B cell (primary cell): ENCODE measurements around the gene NAA40. TPM values are rescaled to one million over a fixed set of nuclear protein-coding genes. Genes with fewer than 3 reads are reported as not detected.

Source experiments
- ATAC-seq: fragments of 200-7000 bp; cut with Tn5 transposase; one replicate; pipeline ENCODE4 v1.10.0; 2021; ENCODE audit warnings: low read depth, mild to moderate bottlenecking, moderate number of reproducible peaks, moderate library complexity
- CTCF ChIA-PET: fragments of 350-600 bp; sonication (Branson Sonifier 250); formaldehyde crosslinking; loops from one replicate; lab custom pipeline; 2021; ENCODE audit warnings: antibody characterized with exemption, inconsistent platforms; lab: Charles Lee
- POLR2A ChIA-PET: fragments of 350-600 bp; sonication (Branson Sonifier 250); formaldehyde crosslinking; loops from one replicate; lab custom pipeline; 2021; ENCODE audit warnings: antibody characterized with exemption; lab: Charles Lee
- DNase-seq: peaks from one replicate; pipeline ENCODE4 v3.0.0; 2013
- H2AFZ ChIP-seq: 2 replicates; pipeline ENCODE4 v1.6.1; 2012; ENCODE audit warnings: mild to moderate bottlenecking, low read depth, low read length; ENCODE audit not compliant: insufficient read depth, poor library complexity, severe bottlenecking
- H3K27ac ChIP-seq, 2 donors: 1 replicate in 1 of 2; 2 replicates in 1 of 2; pipeline ENCODE4 v1.5.1; 2012 to 2013; ENCODE audit warnings: low read length in 2 of 2, mild to moderate bottlenecking in 2 of 2, moderate library complexity in 1 of 2
- H3K27me3 ChIP-seq, 4 experiments: fragments of 200-600 bp in 1 of 4; sonication (generic) in 1 of 4; replicated peaks in 1 of 4; 1 replicate in 2 of 4; 2 replicates in 2 of 4; pipeline versions ENCODE4 v1.6.1 to v1.7.0; 2013 to 2016; ENCODE audit warnings: low read length in 3 of 4, mild to moderate bottlenecking in 2 of 4, mixed read lengths in 1 of 4, moderate library complexity in 1 of 4; ENCODE audit not compliant: insufficient read depth in 4 of 4, control insufficient read depth in 3 of 4; ENCODE audit errors: control extremely low read depth in 1 of 4
- H3K36me3 ChIP-seq, 2 experiments: replicated peaks in 1 of 2; 1 replicate in 1 of 2; 2 replicates in 1 of 2; pipeline versions ENCODE4 v1.6.1 to v1.7.1; 2013; ENCODE audit warnings: low read length in 1 of 2; ENCODE audit not compliant: insufficient read depth in 2 of 2, control insufficient read depth in 1 of 2; ENCODE audit errors: control extremely low read depth in 1 of 2, extremely low read depth in 1 of 2
- H3K4me1 ChIP-seq, 2 donors: fragments of 200-600 bp in 1 of 2; sonication (generic) in 1 of 2; 1 replicate in 1 of 2; 2 replicates in 1 of 2; pipeline versions ENCODE4 v1.5.1 to v1.6.1; 2013 to 2017; ENCODE audit warnings: low read length in 2 of 2; ENCODE audit not compliant: control insufficient read depth in 2 of 2, insufficient read depth in 2 of 2
- H3K4me2 ChIP-seq: replicated peaks from 2 replicates; pipeline ENCODE3; 2012; ENCODE audit warnings: mild to moderate bottlenecking, low read depth, low read length; ENCODE audit not compliant: poor library complexity, severe bottlenecking
- H3K4me3 ChIP-seq, 5 experiments: fragments of 200-600 bp in 1 of 5; sonication (generic) in 1 of 5; 1 replicate in 3 of 5; 2 replicates in 2 of 5; pipeline versions ENCODE4 v1.5.1 to v1.7.0; 2011 to 2016; ENCODE audit warnings: low read length in 4 of 5, mild to moderate bottlenecking in 4 of 5, low read depth in 2 of 5, control low read depth in 1 of 5, moderate library complexity in 1 of 5; ENCODE audit not compliant: insufficient read depth in 1 of 5; ENCODE audit errors: control extremely low read depth in 1 of 5, extremely low read depth in 1 of 5
- H3K79me2 ChIP-seq: fragments of 200-600 bp; sonication (generic); one replicate; pipeline ENCODE4 v1.6.0; 2016; ENCODE audit warnings: low read length; ENCODE audit not compliant: control insufficient read depth, insufficient read depth
- H3K9ac ChIP-seq: fragments of 200-600 bp; sonication (generic); 2 replicates; pipeline ENCODE4 v1.6.1; 2017; ENCODE audit warnings: mild to moderate bottlenecking, low read length, moderate library complexity
- H3K9me3 ChIP-seq, 3 donors: one replicate each; pipeline versions ENCODE4 v1.6.1 to v1.7.1; 2013; ENCODE audit warnings: low read length in 2 of 3; ENCODE audit not compliant: control insufficient read depth in 2 of 3, insufficient read depth in 1 of 3; ENCODE audit errors: control extremely low read depth in 1 of 3
- H4K20me1 ChIP-seq: 2 replicates; pipeline ENCODE4 v1.6.0; 2012; ENCODE audit warnings: mild to moderate bottlenecking, low read length; ENCODE audit not compliant: insufficient read depth, control insufficient read depth, poor library complexity, severe bottlenecking
- H3K27ac Mint-ChIP-seq: one replicate; pipeline ENCODE4 v1.8.0; 2021; ENCODE audit warnings: mixed read lengths
- H3K27me3 Mint-ChIP-seq: one replicate; pipeline ENCODE4 v1.8.0; 2021; ENCODE audit warnings: mixed read lengths
- H3K4me1 Mint-ChIP-seq: one replicate; pipeline ENCODE4 v1.8.0; 2021; ENCODE audit warnings: mixed read lengths
- H3K4me3 Mint-ChIP-seq: one replicate; pipeline ENCODE4 v1.8.0; 2021; ENCODE audit warnings: mixed read lengths
- H3K9me3 Mint-ChIP-seq: one replicate; pipeline ENCODE4 v1.8.0; 2022; ENCODE audit warnings: mixed read lengths; ENCODE audit not compliant: insufficient read depth
- EZH2 ChIP-seq: IDR thresholded peaks from 2 replicates; pipeline ENCODE4 v1.6.1; 2012; ENCODE audit warnings: borderline replicate concordance, low read depth, mild to moderate bottlenecking, moderate library complexity, low read length; ENCODE audit not compliant: insufficient read depth, poor library complexity, severe bottlenecking
- WGBS: methylation state at CpG from one replicate; pipeline ENCODE4 v1.1.5; 2013; ENCODE audit warnings: missing lambda C conversion rate; ENCODE audit not compliant: insufficient coverage; 5-methylcytosine and 5-hydroxymethylcytosine counted together
- intact Hi-C: fragments of 100-400 bp; cut with micrococcal nuclease; formaldehyde crosslinking; loops from one replicate; pipeline ENCODE4 v1.10.0; 2022
- polyA plus RNA-seq: library from polyadenylated mRNA; depleted of rRNA; stranded (reverse); fragments of >200 nt; gene quantifications from 2 replicates; pipeline ENCODE4 v1.2.3, GENCODE V29; 2012
- total RNA-seq, 2 donors: library from RNA; stranded (reverse); fragments of 120-200 nt in 1 of 2; gene quantifications; 1 replicate in 1 of 2; 2 replicates in 1 of 2; pipeline versions ENCODE4 v1.2.3 to v1.2.4, GENCODE V29; 2013 to 2022
- TF ChIP-seq, protein P1 (sequence below): fragments of 200-600 bp; IDR thresholded peaks from one replicate; pipeline ENCODE4 v1.8.0; 2022; ENCODE audit warnings: antibody characterized with exemption, mild to moderate bottlenecking

Gene NAA40
- total and polyA plus RNA-seq, 2 donors (not counting 1 experiment from before 2014, with no cell fraction given), result 41.3 to 47.7 TPM

DNA sequence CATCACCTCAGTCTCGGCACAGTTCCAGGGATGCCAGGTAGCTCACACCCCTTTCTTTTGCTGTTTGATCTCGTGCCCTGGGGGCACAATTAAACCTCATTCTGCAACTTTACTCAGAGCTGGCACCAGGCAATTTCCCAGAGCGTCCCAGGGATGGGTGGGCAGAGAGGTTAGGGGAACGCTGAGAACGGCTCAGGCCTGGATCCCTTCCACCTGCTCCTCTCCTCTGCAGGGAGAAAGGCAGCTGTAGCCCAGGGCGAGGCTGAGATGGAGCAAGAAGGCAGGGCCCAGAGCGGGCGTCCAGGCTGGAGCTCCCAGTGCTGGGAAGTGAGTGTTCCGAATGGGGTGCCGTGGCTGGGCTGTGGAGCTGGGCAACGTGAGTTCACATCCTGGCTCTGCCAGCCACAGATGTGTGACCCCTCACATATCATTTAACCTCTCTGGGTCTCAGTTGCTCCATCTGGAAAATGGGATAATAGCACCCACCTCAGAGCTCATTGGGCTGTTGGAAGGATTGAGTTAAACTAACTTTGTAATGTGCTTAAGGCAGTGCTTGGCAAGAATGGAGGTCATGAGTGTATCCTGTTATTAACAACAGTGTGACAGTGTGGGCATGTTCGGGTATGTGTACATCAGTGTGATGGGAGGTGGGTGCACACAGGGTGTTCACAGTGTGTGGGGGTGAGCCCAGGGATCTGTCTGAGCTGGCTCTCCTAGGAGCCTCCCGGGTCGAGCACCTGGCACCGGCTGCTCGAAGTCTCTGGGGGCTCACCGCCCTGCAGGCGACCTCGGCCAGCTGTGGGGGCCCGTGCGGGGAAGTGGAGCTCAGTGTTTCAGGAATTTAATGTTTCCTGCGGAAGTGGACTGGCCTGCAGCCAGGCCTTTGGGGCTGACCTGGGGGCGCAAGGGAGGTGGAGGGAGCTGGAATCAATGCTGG lies 63.0 kb downstream of the NAA40 start:
- H3K4me2 ChIP-seq, result peak overlapping the region; percentile 97
- ATAC-seq (no peak), DNase-seq (no peak)
- peak overlapping the region; percentile 50 for H3K27ac Mint-ChIP-seq
- no peak for TF ChIP-seq EZH2
- TF ChIP-seq, protein P1, sequence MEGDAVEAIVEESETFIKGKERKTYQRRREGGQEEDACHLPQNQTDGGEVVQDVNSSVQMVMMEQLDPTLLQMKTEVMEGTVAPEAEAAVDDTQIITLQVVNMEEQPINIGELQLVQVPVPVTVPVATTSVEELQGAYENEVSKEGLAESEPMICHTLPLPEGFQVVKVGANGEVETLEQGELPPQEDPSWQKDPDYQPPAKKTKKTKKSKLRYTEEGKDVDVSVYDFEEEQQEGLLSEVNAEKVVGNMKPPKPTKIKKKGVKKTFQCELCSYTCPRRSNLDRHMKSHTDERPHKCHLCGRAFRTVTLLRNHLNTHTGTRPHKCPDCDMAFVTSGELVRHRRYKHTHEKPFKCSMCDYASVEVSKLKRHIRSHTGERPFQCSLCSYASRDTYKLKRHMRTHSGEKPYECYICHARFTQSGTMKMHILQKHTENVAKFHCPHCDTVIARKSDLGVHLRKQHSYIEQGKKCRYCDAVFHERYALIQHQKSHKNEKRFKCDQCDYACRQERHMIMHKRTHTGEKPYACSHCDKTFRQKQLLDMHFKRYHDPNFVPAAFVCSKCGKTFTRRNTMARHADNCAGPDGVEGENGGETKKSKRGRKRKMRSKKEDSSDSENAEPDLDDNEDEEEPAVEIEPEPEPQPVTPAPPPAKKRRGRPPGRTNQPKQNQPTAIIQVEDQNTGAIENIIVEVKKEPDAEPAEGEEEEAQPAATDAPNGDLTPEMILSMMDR, result no peak
- H3K79me2 ChIP-seq, result no peaks in the 10 kb centered on the region
- peaks cover 0 to 11% of the 10 kb centered on the region in 2 experiments for H3K36me3 ChIP-seq
- H3K27ac ChIP-seq, result no peak overlapping the region
- no peak overlapping the region for H3K9ac ChIP-seq
- peak overlapping the region; percentile 62 for H2AFZ ChIP-seq
- CTCF ChIA-PET, result interaction anchor here (0.8 to 4.5 kb wide), 9 partner anchors 11 to 299 kb away, joined by 3 to 102 read pairs (median 6); partner anchors contain the start of genes CATSPERZ and MARK2
- peaks cover 13% of the 10 kb centered on the region for H3K4me1 Mint-ChIP-seq
- no peaks in the 10 kb centered on the region for H3K9me3 Mint-ChIP-seq
- intact Hi-C loops, result no loop called here
- H3K4me3 ChIP-seq, result no peak overlapping the region
- H3K9me3 ChIP-seq, result no peaks in the 10 kb centered on the region
- WGBS, result 32% methylated on average over 16 of the region's 23 CpGs
- POLR2A ChIA-PET, result interaction anchor here (0.6 kb wide), 1 partner anchor 12 kb away, joined by 4 read pairs; no protein-coding TSS in a partner anchor
- peaks cover 33% of the 10 kb centered on the region for H4K20me1 ChIP-seq
- H3K4me1 ChIP-seq, result peaks cover 23 to 26% of the 10 kb centered on the region in 2 donors
- peak overlapping the region; percentile 71 for H3K4me3 Mint-ChIP-seq
- H3K27me3 ChIP-seq, result peaks cover 0 to 23% (median 5%) of the 10 kb centered on the region in 4 experiments
- H3K27me3 Mint-ChIP-seq, result peaks cover 12% of the 10 kb centered on the region
